Spleen (tissue), 7 donors: ENCODE measurements around the gene NDUFA11.

Experiments used
- POLR2A ChIP-seq, 3 donors: fragments of 450-650 bp; IDR thresholded peaks; one replicate each; pipeline ENCODE4 v1.5.1; 2017; ENCODE audit warnings: antibody characterized with exemption in 3 of 3, mild to moderate bottlenecking in 1 of 3
- POLR2AphosphoS5 ChIP-seq, 3 donors: sonication (generic); formaldehyde crosslinking; IDR thresholded peaks; one replicate each; pipeline ENCODE4 v1.5.1; 2017; ENCODE audit warnings: antibody characterized with exemption in 3 of 3
- TF ChIP-seq, protein P1 (sequence below), 11 experiments: fragments of 200-600 bp in 7 of 11; fragments of 450-650 bp in 4 of 11; sonication (generic) in 4 of 11; IDR thresholded peaks in 8 of 11; conservative IDR thresholded peaks in 3 of 11; 1 replicate in 7 of 11; 2 replicates in 4 of 11; pipeline versions ENCODE4 v1.4.0 to v1.8.0; 2016 to 2021; ENCODE audit warnings: antibody characterized with exemption in 11 of 11, inconsistent platforms in 4 of 11, mild to moderate bottlenecking in 1 of 11
- donor health status: DM: no; HTN: no; CAD: no; lungs with moderate emphysema.
- donor health status: DM: no; HTN: no; CAD: no.
- donor health status: DM: no; HTN: no; CAD: no.

DNA sequence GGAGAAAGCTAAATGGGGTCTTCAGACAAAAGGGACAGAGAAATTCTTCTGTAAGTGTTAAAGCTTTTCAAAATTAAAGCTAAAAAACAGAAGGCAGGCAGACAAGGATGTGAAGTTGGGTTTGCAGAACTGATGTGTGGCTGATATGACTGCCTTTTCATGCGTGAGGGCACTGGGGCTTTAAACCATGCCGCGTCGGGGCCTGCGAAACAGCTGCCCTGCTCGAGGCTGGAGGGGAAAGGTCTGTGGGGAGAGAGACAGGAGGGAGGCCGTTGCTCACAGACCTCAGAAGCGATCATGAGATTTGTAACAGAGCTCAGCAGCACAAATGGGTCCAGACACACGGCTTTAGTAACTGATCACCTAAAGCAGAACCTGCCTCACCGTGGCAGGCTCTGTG, 34.0 kb upstream of the NDUFA11 start:
- TF ChIP-seq POLR2A (IDR thresholded peaks at IDR 0.05): no peak
- TF ChIP-seq, protein P1, sequence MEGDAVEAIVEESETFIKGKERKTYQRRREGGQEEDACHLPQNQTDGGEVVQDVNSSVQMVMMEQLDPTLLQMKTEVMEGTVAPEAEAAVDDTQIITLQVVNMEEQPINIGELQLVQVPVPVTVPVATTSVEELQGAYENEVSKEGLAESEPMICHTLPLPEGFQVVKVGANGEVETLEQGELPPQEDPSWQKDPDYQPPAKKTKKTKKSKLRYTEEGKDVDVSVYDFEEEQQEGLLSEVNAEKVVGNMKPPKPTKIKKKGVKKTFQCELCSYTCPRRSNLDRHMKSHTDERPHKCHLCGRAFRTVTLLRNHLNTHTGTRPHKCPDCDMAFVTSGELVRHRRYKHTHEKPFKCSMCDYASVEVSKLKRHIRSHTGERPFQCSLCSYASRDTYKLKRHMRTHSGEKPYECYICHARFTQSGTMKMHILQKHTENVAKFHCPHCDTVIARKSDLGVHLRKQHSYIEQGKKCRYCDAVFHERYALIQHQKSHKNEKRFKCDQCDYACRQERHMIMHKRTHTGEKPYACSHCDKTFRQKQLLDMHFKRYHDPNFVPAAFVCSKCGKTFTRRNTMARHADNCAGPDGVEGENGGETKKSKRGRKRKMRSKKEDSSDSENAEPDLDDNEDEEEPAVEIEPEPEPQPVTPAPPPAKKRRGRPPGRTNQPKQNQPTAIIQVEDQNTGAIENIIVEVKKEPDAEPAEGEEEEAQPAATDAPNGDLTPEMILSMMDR (IDR thresholded peaks at IDR 0.05 in 8 of 11, conservative IDR thresholded peaks at IDR 0.05 in 3 of 11): no peak
- no peak for TF ChIP-seq POLR2AphosphoS5 (IDR thresholded peaks at IDR 0.05)
